ENCODE data around the gene RAD51C.

GRCh38 chr17:58706351-58707140 lies 14.1 kb downstream of the RAD51C start:
- TF ChIP-seq, protein P1, sequence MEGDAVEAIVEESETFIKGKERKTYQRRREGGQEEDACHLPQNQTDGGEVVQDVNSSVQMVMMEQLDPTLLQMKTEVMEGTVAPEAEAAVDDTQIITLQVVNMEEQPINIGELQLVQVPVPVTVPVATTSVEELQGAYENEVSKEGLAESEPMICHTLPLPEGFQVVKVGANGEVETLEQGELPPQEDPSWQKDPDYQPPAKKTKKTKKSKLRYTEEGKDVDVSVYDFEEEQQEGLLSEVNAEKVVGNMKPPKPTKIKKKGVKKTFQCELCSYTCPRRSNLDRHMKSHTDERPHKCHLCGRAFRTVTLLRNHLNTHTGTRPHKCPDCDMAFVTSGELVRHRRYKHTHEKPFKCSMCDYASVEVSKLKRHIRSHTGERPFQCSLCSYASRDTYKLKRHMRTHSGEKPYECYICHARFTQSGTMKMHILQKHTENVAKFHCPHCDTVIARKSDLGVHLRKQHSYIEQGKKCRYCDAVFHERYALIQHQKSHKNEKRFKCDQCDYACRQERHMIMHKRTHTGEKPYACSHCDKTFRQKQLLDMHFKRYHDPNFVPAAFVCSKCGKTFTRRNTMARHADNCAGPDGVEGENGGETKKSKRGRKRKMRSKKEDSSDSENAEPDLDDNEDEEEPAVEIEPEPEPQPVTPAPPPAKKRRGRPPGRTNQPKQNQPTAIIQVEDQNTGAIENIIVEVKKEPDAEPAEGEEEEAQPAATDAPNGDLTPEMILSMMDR (IDR thresholded peaks at IDR 0.05), result no peak
- TF ChIP-seq POLR2A (IDR thresholded peaks at IDR 0.05), result no peak

Data from lower leg skin (tissue), 3 donors.